GM20000 (cell line): ENCODE measurements around the gene CSRP2.

Experiments used
- DNase-seq: peaks from one replicate; pipeline ENCODE4 v3.0.0; 2012; ENCODE audit warnings: low spot score
- TF ChIP-seq, protein P1 (sequence below): IDR thresholded peaks from 2 replicates; pipeline ENCODE4 v1.5.1; 2012; ENCODE audit warnings: mild to moderate bottlenecking, control low read depth; ENCODE audit errors: extremely low read depth, missing control alignments

Gene CSRP2

DNA sequence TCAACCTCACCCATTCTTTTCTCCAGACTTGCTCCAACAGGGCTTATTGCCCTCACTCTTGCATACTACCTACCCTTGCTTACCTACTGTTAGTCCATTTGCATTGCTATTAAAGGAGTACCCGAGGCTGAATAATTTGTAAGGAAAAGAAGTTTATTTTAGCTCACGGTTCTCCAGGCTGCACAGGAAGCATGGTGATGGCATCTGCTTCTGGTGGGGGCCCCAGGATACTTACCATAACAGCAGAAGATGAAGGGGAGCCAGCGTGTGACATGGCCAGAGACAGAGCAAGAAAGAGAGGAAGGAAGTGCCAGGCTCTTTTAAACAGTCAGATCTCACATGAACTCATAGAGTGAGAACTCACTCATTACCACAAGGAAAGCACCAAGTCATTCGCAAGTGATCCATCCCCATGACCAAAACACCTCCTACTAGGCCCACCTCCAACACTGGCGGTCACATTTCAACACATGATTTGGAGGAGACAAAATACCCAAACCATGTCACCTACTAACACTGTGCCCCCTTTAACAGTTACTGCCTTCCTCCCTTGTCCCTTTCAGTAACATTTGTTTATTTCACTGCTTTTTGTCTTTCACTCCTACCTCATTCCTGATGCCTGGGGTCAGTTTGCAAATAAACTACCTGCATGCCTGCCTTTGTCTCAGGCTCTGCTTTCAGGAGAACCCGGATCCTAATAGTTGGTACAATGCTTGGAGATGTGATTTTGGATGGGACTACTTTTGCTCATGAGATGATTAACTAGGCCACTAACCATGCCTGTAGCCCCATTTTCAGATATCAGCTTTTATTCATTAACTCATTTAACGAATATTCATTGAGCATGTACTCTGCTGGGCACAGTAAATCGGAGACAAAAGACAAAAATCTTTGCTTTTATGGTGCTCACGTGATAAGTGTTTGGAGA is 41.6 kb upstream of the CSRP2 start:
- TF ChIP-seq, protein P1, sequence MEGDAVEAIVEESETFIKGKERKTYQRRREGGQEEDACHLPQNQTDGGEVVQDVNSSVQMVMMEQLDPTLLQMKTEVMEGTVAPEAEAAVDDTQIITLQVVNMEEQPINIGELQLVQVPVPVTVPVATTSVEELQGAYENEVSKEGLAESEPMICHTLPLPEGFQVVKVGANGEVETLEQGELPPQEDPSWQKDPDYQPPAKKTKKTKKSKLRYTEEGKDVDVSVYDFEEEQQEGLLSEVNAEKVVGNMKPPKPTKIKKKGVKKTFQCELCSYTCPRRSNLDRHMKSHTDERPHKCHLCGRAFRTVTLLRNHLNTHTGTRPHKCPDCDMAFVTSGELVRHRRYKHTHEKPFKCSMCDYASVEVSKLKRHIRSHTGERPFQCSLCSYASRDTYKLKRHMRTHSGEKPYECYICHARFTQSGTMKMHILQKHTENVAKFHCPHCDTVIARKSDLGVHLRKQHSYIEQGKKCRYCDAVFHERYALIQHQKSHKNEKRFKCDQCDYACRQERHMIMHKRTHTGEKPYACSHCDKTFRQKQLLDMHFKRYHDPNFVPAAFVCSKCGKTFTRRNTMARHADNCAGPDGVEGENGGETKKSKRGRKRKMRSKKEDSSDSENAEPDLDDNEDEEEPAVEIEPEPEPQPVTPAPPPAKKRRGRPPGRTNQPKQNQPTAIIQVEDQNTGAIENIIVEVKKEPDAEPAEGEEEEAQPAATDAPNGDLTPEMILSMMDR = no peak
- no peak for DNase-seq

DNA sequence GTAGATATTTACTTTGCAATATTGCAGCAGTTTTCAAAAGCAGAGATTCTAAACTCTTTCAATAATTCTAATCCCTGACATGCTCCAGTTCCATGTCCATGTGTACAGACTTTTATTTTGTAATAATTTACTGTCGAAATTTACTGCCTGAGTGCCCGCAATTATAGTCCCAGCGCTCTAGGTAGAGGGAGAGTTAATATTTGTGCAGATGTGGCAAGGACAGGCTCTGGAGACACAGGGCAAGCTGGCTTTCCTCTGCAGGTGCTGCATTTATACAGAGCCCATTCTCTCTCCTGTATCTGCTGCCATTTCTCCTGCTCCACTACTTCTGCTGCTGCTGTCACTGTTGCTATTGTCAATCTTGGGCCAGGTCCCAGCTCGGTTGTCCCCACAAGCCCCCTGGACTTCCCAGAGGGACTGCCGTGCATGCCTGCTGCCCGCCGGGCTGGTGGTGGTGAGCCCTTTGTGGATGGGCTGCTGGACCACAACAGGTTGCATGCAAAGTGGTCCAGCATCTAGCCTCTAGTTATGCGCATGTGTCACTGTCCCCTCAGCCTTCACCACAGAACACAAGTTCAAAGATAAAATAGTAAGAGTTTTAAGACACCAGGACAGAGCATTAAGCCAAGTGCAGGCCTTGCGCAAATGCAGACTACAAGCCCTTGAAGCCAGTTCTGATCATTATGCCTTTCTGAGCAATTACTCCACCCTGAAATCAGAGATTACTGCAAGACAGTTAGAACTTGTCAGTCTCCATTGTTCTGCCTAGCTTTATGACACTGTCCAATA is 40.8 kb upstream of the CSRP2 start:
- TF ChIP-seq, protein P1 = no peak
- DNase-seq = no peak

GRCh38 chr12:76916170-76916540 is 37.3 kb upstream of the CSRP2 start:
- TF ChIP-seq, protein P1 = no peak
- no peak for DNase-seq

- no peak for DNase-seq
- TF ChIP-seq, protein P1 = no peak
Measured at GRCh38 chr12:76915361-76916169, 36.7 kb upstream of the CSRP2 start.

GRCh38 chr12:76914102-76914859 is 35.5 kb upstream of the CSRP2 start:
- TF ChIP-seq, protein P1 = no peak

DNA sequence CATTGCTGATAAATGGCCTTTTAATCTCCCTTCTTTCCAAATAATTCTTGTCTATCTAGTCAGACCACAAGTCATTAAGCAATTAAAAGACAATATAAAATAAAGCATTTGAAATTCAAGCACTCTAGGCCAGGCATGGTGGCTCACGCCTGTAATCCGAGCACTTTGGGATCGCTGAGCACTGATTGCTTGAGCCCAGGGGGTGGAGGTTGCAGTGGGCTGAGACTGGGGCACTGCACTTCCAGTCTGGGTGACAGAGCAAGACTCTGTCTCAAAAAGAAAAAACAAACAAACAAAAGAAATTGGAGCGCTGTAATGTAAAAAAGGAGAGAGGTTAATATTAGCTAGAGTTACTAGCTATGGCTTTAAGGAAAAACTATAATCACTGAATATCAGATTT is 30.5 kb upstream of the CSRP2 start:
- TF ChIP-seq, protein P1 = no peak
- no peak for DNase-seq

More at GRCh38 chr12:76914102-76914859, 35.5 kb upstream of the CSRP2 start:
- DNase-seq = no peak
